LHCN-M2 (cell line): ENCODE data around the gene ZFP82. TPM values are rescaled to one million over a fixed set of nuclear protein-coding genes. Genes with fewer than 3 reads are reported as not detected.

Experiments used
- DNase-seq: peaks from one replicate; pipeline ENCODE4 v3.0.0-alpha.2; 2012; ENCODE audit warnings: low read depth
- total RNA-seq: library from RNA; depleted of rRNA; stranded (reverse); fragments of >200 nt; gene quantifications from 2 replicates; pipeline ENCODE4 v1.2.3, GENCODE V29; 2014; rRNA removed

Gene ZFP82
- total RNA-seq, 1 experiment from 2014 or later, result 3.4 TPM

DNA sequence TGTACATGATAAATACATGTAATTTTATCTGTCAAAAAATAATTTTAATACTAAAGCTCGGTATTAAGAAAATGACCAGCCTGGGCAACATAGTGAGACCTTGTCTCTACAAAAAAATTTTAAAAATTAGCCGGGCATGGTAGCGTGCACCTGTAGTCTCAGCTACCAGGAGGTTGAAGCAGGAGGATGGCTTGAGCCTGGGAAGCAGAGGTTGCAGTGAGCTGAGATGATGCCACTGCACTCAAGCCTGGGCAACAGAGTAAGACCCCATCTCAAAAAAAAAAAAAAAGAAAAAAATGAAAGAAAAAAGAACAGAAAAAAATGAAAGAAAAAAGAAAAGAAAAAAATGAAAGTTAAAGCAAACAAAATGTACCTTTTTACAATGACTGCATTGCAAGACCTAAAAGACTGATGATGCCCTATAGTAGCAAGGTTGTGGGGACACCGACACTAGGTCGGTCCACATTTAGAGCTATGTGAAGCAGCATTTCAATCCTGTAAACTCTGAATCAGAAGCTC is 44.7 kb downstream of the ZFP82 start:
- no peak for DNase-seq

DNA sequence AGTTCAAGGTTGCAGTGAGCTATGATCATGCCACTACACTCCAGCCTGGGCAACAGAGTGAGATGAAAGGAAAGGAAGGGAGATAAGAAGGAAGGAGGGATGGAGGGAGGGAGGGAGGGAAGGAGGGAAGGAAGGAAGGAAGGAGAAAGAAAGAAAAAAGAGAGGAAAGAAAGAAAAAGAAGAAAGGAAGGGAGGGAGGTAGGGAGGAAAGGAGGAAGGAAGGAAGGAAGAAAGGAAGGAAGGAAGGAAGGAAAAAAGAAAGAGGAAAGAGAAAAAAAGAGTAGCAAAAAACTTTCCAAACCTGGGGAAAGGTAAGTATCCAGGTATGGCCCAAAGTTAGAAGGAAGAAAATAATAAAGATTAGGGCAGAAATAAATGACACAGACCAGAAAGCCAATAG is 46.6 kb downstream of the ZFP82 start:
- DNase-seq, result no peak

DNA sequence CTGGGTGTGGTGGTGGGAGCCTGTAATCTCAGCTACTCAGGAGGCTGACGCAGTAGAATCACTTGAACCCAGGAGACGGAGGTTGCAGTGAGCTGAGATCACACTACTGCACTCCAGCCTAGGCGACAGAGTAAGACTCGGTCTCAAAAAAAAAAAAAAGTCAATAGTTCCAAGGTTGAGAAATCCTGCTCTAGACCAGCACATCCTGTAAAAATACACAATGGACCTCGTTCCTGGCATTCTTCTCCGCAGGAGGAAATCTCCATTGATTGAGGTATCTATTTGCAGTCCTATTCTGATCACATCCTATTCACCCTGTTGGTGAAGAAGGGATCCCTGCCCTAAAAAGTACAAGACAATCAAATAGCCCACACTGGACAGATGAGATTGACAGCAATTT is 54.6 kb downstream of the ZFP82 start:
- DNase-seq, result no peak

Other genes starting within 250 kb of the ZFP82 start
- 2.9 and 3.7 TPM in 2 replicates for gene ZNF565, start 204.0 kb downstream of the ZFP82 start, total RNA-seq
- gene ZNF146, start 203.5 kb downstream of the ZFP82 start, total RNA-seq, result 81.8 and 98.9 TPM in 2 replicates
- 1.9 and 3.2 TPM in 2 replicates for gene ZFP14, start 39.4 kb downstream of the ZFP82 start, total RNA-seq
- 6.6 and 11.2 TPM in 2 replicates for gene ZNF566, start 70.9 kb upstream of the ZFP82 start, total RNA-seq
- gene ZNF260, start 109.6 kb upstream of the ZFP82 start, total RNA-seq, result 13.5 and 14.5 TPM in 2 replicates
- gene ZNF529, start 154.6 kb upstream of the ZFP82 start, total RNA-seq, result 5.6 and 6.3 TPM in 2 replicates
- 4.0 and 5.4 TPM in 2 replicates for gene ZNF382, start 186.7 kb upstream of the ZFP82 start, total RNA-seq
- gene ZNF461, start 248.2 kb upstream of the ZFP82 start, total RNA-seq, result 13.2 and 14.0 TPM in 2 replicates